ENCODE measurements around the gene LMAN2L. TPM values are rescaled to one million over a fixed set of nuclear protein-coding genes. Genes with fewer than 3 reads are reported as not detected.

The LMAN2L gene
- total and polyA plus RNA-seq, 2 donors (not counting 1 experiment from before 2014, with no cell fraction given), result 24.7 to 41.1 TPM

DNA sequence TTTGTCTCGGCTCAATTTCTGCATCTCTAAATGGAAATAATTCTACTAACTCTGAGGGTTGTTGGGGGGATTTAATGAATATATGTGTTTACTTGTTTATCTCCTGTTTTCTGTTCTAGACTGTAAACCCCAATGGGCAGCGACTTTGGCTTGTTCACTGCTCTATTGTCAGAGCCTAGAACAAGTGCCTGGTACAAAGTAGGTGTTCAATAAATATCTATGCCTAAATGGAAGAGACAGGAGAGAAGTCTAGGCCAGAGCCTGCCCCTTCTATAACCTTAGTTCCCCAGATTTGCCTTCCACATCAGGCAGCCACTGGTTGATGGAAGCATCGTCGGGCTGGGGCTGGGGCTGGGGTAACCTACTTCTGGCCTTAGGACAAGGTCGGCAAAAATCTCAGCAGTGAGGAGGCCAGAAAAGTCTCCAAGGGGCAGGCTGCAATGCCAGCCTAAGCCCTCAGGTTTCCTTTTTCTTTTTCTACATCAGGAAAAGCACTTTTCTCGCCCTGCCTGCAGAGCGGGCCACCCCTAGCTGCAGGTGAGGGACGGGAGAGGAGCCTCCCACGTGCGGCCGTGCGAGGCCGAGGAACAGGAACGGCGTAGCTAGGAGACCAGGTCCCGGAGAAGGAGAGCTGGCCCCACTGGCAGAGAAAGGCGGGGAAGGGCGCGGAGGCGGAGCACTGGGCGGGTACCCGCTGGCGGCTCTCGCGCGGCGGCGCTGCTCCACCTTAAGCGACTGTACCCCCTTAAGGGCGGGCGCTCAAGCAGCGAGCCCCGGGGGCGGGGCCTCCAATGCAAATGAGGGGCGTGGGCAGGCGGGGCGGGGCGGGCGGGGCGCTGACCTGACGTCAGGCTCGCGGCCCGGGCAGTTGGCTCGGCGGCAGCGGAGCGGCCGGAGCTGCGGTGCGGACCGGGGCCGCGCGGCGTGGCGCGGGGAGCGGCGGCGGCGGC is 20.4 kb upstream of the LMAN2L start, which contains the start of gene CNNM4:
TSS of gene CNNM4 (plus strand) at position 867 of the 950 bp plus-strand sequence. CDS start 98 bp downstream, outside the sequence.
- peak within 1 kb of the TSS; percentile 57 to 80 (median 74) for H3K4me3 ChIP-seq (replicated peaks in 1 of 4; ENCODE audit: control extremely low read depth in 1 of 4, insufficient read depth in 1 of 4, low read depth in 3 of 4, low read length in 4 of 4)
- no peaks in the 10 kb centered on the region for H3K36me3 ChIP-seq (ENCODE audit: control insufficient read depth, insufficient read depth, low read length)
- no peaks in the 10 kb centered on the region for H3K79me2 ChIP-seq (ENCODE audit: control insufficient read depth, insufficient read depth, low read length)
- peak within 1 kb of the TSS; percentile 89 for H3K4me2 ChIP-seq (ENCODE audit: extremely low read depth, insufficient read depth, low read length)
- DNase-seq (ENCODE audit: low read depth in 2 of 2), result peak; percentile 90
- H3K4me1 ChIP-seq (ENCODE audit: control insufficient read depth, extremely low read depth, insufficient read depth, low read length), result peaks cover 4% of the 10 kb centered on the region
- TF ChIP-seq, protein P1, sequence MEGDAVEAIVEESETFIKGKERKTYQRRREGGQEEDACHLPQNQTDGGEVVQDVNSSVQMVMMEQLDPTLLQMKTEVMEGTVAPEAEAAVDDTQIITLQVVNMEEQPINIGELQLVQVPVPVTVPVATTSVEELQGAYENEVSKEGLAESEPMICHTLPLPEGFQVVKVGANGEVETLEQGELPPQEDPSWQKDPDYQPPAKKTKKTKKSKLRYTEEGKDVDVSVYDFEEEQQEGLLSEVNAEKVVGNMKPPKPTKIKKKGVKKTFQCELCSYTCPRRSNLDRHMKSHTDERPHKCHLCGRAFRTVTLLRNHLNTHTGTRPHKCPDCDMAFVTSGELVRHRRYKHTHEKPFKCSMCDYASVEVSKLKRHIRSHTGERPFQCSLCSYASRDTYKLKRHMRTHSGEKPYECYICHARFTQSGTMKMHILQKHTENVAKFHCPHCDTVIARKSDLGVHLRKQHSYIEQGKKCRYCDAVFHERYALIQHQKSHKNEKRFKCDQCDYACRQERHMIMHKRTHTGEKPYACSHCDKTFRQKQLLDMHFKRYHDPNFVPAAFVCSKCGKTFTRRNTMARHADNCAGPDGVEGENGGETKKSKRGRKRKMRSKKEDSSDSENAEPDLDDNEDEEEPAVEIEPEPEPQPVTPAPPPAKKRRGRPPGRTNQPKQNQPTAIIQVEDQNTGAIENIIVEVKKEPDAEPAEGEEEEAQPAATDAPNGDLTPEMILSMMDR (conservative IDR thresholded peaks at IDR 0.05 in 1 of 2, IDR thresholded peaks at IDR 0.05 in 1 of 2; ENCODE audit: low read depth in 1 of 2, low read length in 2 of 2), result no peak
- no peak for TF ChIP-seq EZH2 (IDR thresholded peaks at IDR 0.05; ENCODE audit: low read length, missing control alignments)
- H4K20me1 ChIP-seq (ENCODE audit: control insufficient read depth, extremely low read depth, insufficient read depth, low read length), result no peaks in the 10 kb centered on the region
- H2AFZ ChIP-seq (ENCODE audit: low read length), result peak within 1 kb of the TSS; percentile 100
- no peaks in the 10 kb centered on the region for H3K9me3 ChIP-seq (ENCODE audit: control insufficient read depth, insufficient read depth, low read depth, low read length)
- H3K27me3 ChIP-seq (ENCODE audit: control insufficient read depth, insufficient read depth, low read length), result no peaks in the 10 kb centered on the region
- peak within 1 kb of the TSS; percentile 31 for H3K27ac ChIP-seq (ENCODE audit: insufficient read depth, low read length)
- H3K9ac ChIP-seq (ENCODE audit: insufficient read depth, low read length), result peak within 1 kb of the TSS; percentile 57

DNA sequence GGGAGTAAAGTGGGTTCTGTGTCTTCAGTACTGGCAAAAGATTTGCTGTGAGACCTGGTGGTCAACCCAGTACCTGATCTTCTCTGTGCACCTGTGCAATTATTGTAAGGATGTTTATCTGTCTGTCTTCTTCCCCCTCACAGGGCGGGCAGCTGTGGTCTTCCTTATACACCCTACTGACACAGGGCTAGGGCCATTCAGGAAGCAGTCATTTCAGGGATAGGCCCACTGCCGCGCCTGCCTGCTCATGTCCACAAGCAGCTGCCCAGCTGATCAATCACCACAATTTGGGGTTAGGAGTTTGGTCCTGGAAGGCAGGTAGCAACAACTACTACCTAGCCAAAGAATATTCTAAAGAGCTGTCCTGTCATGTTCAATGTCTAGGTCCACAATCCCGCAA is 19.7 kb upstream of the LMAN2L start:
- H3K27me3 ChIP-seq (ENCODE audit: control insufficient read depth, insufficient read depth, low read length), result no peaks in the 10 kb centered on the region
- H3K27ac ChIP-seq (ENCODE audit: insufficient read depth, low read length), result no peak overlapping the region
- no peaks in the 10 kb centered on the region for H4K20me1 ChIP-seq (ENCODE audit: control insufficient read depth, extremely low read depth, insufficient read depth, low read length)
- H3K4me3 ChIP-seq (replicated peaks in 1 of 4; ENCODE audit: control extremely low read depth in 1 of 4, insufficient read depth in 1 of 4, low read depth in 3 of 4, low read length in 4 of 4), result no peak overlapping the region
- no peak overlapping the region for H3K4me2 ChIP-seq (ENCODE audit: extremely low read depth, insufficient read depth, low read length)
- H3K4me1 ChIP-seq (ENCODE audit: control insufficient read depth, extremely low read depth, insufficient read depth, low read length), result peaks cover 4% of the 10 kb centered on the region
- H3K9ac ChIP-seq (ENCODE audit: insufficient read depth, low read length), result no peak overlapping the region
- H3K79me2 ChIP-seq (ENCODE audit: control insufficient read depth, insufficient read depth, low read length), result no peaks in the 10 kb centered on the region
- TF ChIP-seq, protein P1 (conservative IDR thresholded peaks at IDR 0.05 in 1 of 2, IDR thresholded peaks at IDR 0.05 in 1 of 2; ENCODE audit: low read depth in 1 of 2, low read length in 2 of 2), result no peak
- TF ChIP-seq EZH2 (IDR thresholded peaks at IDR 0.05; ENCODE audit: low read length, missing control alignments), result no peak
- no peak overlapping the region for H2AFZ ChIP-seq (ENCODE audit: low read length)
- no peak for DNase-seq (ENCODE audit: low read depth in 2 of 2)
- no peaks in the 10 kb centered on the region for H3K36me3 ChIP-seq (ENCODE audit: control insufficient read depth, insufficient read depth, low read length)
- no peaks in the 10 kb centered on the region for H3K9me3 ChIP-seq (ENCODE audit: control insufficient read depth, insufficient read depth, low read depth, low read length)

DNA sequence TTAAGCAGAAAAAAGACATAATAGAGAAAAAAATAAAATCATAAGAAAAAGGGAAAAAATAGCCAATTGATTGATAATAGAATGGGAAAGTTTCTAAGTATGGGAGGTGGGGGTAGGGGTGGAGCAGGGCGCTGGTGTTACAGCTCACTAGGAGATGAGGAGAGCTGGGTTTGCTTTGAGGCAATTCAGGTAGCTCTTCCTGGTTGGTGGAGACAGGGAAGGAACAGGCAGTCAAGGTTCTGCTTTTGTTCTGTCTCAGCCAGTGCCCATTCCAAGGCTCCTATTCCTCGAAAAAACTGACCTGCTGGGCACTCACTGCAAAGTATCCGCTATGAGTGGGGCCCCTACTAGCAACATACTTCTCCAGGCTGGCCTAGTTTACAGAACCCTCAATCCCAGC is 19.1 kb upstream of the LMAN2L start:
- no peak overlapping the region for H3K4me2 ChIP-seq (ENCODE audit: extremely low read depth, insufficient read depth, low read length)
- H4K20me1 ChIP-seq (ENCODE audit: control insufficient read depth, extremely low read depth, insufficient read depth, low read length), result no peaks in the 10 kb centered on the region
- no peak overlapping the region for H3K4me3 ChIP-seq (replicated peaks in 1 of 4; ENCODE audit: control extremely low read depth in 1 of 4, insufficient read depth in 1 of 4, low read depth in 3 of 4, low read length in 4 of 4)
- H3K27me3 ChIP-seq (ENCODE audit: control insufficient read depth, insufficient read depth, low read length), result no peaks in the 10 kb centered on the region
- no peaks in the 10 kb centered on the region for H3K79me2 ChIP-seq (ENCODE audit: control insufficient read depth, insufficient read depth, low read length)
- H3K4me1 ChIP-seq (ENCODE audit: control insufficient read depth, extremely low read depth, insufficient read depth, low read length), result peaks cover 4% of the 10 kb centered on the region
- DNase-seq (ENCODE audit: low read depth in 2 of 2), result no peak
- H3K36me3 ChIP-seq (ENCODE audit: control insufficient read depth, insufficient read depth, low read length), result no peaks in the 10 kb centered on the region
- no peak overlapping the region for H2AFZ ChIP-seq (ENCODE audit: low read length)
- H3K9ac ChIP-seq (ENCODE audit: insufficient read depth, low read length), result no peak overlapping the region
- no peak overlapping the region for H3K27ac ChIP-seq (ENCODE audit: insufficient read depth, low read length)
- TF ChIP-seq, protein P1 (conservative IDR thresholded peaks at IDR 0.05 in 1 of 2, IDR thresholded peaks at IDR 0.05 in 1 of 2; ENCODE audit: low read depth in 1 of 2, low read length in 2 of 2), result no peak
- no peaks in the 10 kb centered on the region for H3K9me3 ChIP-seq (ENCODE audit: control insufficient read depth, insufficient read depth, low read depth, low read length)
